Colon (tissue), 2 donors: ENCODE results near the gene NDUFB5.
A peak's percentile ranks its signal among the peaks of the same experiment; 100 is the strongest.

Source experiments
- FAIRE-seq: peaks from 2 replicates; lab custom pipeline; 2012; peaks lifted over from hg19 to GRCh38; lab: Jason Lieb, UNC
- donor health status: control.
- donor health status: control.

Gene NDUFB5

DNA sequence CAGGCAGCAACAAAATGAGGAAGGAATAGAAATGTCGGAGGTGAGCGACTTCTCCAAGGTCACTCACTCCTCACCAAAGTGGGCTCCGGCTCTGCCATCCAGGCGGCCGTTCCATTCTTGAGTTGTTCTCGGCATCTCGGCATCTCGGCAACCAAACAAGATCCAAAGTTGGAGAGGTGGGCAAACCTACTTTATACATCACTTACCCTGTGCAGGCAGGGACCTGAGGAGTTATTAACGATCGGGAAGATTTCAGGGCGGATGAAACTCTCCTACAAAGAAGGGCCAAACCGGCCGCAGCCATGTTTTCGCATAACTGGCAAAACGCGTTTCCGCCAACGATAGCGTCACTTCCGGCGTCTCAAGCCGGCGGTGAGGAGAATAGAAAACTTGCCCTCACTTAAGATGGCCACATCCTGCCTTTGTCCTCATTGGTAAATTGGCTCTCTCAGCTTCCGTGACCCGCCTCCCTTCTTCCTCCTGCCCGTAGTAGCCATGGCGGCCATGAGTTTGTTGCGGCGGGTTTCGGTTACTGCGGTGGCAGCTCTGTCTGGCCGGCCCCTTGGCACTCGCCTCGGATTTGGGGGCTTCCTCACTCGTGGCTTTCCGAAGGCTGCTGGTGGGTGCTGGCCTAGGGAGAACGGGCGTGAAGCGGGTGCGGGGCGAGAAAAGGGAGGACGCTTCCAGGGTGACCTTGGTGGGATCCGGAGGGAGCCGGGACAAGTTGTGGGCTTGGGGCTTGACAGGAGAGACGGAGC lies at the start of gene NDUFB5, which contains the start of gene MRPL47:
TSS of gene NDUFB5 (plus strand) at position 474 of the 758 bp plus-strand sequence. CDS start at position 496, 22 bp downstream.
TSS of gene MRPL47 (minus strand) at position 318 of the 758 bp plus-strand sequence. CDS start at position 304, 14 bp downstream.
- FAIRE-seq, result no peak

DNA sequence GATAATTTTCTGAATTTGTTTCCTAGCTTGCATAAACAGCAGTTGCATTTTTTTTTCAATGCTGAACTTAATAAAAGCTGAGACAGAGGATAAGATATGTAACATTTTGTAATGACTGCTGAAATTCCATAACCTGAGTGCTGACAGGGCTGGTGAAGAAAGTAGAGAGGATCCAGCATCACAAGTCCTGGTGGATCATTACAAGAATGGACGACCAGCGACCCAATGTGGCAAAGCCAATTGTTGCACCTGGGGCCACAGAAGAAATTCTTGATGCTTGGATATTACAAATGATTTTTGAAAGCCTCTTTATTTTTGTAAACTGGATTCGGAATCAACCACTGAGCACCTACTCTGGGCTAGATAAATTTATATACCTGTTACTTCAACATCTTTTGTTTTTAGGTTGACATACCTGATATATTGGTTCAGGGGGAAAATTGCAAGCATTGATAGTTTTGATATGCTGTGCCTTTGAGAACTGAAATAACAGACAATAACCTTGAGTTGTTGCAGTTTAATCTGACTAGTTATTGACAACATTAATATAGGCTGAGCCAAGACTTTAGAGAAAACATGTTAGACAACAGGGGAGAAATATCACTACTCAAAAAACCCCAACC lies 45.7 kb upstream of the NDUFB5 start:
- FAIRE-seq, result no peak

DNA sequence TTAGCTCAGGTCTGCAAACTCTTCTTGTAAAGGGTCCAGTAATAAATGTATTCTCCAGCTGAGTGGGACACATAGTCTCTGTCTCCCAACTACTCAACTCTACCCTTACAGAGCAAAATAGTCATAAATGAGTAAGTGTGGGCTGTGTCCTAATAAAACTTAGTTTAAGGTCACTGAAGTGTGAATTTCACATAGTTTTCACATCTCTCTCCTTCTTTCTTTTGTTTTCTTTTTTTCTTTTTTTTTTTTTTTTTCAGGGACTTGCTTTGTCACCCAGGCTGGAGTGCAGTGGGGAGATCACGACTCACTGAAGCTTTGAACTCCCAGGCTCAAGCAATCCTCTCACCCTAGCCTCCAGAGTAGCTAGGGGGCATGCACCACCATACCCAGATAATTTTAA lies 43.8 kb upstream of the NDUFB5 start:
- FAIRE-seq, result no peak

DNA sequence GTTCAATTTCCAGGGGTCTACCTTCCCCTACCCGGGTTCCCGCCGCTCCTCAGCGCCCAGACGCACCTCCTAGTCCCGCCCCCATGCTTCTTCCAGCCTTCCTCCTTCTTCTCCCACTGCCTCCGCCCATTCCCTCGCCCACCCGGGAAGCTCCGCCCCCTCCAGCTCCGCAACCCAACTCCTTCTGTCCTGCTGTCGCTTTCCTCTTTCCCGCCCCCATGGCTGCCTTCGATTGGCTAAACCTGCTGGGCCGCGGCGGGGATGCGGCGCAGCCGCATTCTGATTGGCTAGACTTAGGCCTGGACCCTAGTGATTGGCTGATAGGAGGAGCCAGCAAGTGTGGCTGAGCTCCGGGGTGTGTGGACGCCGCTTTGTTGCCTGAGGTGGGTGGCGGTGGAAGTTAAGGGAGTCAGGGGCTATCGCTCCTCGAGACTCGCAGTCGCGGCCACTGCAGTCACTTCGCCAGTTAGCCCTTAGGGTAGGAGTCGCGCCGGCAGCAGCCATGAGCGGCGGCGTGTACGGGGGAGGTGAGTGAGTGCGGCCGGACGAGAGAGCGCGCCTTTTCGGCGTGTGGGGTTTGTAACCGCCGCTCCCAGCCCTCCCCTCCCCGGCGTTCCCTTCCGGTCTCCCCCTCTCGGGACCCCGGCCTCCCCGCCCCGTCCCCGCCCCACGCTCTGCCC lies 41.9 kb upstream of the NDUFB5 start, which contains the start of gene ACTL6A:
TSS of gene ACTL6A (plus strand) at position 336 of the 680 bp plus-strand sequence. CDS start at position 503, 167 bp downstream.
- peak; percentile 64 for FAIRE-seq

DNA sequence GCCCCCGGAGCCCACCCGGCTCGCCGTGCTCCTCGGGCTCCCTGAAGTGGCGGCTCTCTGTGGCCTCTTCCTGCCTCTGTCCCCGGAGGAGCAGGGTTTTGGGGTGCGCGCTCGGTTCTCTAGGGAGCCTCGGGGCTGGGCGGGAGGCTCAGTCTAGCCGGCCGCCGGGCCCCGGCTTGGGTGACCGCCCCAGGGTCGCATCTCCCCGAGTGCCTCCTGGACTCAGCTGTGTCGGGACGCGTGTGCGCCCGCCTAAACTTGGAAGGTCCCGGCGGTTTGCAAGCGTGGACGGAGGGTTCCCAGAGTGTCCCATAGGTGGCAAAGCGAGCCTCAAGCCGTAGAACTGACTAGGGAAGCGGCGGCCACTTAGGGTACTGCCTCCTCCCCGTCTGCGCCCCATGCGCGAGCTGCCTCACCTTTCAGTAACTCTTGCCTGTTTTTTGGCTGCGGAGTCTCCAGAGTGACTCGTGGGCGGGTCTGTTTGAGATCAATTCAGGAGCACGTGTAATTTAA lies 41.3 kb upstream of the NDUFB5 start:
- FAIRE-seq, result no peak

DNA sequence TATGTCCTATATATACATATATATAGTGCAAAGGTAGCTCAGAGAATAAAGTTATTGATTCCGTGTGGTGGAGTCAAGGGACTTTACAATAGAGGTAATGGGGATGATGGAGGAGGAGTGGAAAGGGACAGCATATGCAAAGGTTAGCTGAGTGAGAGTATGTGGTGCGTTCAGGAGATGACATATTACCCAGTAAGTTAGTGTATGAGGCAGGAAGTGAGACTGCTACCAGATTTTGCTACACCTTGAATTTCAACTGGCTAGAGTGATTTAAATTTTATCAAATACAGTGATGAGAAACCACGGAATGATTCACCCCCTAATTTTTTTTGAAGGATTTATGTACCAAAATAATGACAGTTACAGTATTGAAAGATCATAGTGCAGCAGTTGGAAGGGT lies 39.1 kb upstream of the NDUFB5 start:
- no peak for FAIRE-seq

DNA sequence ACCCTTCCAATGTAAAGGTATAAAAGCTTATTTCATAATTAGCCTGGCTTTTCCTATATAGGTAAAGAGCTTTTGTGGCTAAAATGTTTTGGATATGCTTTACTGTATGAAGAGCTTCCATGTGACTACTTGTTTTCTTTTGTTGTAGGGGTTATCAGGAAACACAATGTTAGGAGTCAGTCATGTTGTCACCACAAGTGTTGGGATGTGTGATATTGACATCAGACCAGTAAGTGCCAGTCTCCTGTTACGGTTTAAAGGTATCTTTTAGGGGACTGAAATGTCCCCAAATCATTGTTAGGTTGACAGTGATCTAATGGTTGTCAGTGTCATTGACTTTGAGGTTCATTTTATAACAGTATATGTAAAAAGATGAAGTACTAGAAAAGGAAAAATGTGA lies 23.6 kb upstream of the NDUFB5 start:
- no peak for FAIRE-seq

DNA sequence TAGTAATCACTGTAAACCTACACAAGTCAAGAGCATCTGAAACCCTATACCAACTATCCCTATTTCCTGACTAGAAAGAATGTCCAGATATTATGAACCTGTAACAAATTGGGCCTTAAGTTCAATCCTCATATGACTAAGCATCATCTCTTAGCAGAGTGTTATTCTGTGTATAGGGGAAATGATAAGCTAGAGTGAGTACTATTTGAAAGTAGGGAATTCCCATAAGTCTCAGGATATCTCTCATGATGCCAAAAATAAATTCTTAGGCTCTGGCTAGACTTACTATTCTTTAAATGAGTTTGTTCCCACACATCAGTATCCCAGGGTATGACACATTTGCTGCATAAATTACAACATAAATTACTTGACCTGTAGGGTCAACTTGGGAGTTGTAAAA lies 15.5 kb upstream of the NDUFB5 start:
- FAIRE-seq, result no peak

DNA sequence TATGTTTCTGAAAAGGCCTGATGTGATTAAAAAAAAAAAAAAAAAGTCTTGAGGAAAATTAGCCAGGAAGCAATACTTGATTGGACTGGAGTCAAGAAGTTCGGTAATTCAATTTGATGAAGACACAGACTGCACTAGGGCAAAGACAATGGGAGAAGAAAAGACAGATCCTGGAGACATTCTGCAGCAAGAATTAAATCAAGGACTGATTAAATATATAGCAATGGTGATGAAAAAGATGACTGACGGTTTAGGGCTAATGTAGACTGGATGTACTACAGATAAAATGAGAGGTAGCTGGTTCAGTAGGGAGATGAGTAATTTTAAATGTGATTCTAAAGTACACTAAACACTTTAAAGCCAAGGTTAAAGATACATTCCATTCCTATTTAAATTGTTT lies 13.9 kb upstream of the NDUFB5 start:
- FAIRE-seq, result no peak

DNA sequence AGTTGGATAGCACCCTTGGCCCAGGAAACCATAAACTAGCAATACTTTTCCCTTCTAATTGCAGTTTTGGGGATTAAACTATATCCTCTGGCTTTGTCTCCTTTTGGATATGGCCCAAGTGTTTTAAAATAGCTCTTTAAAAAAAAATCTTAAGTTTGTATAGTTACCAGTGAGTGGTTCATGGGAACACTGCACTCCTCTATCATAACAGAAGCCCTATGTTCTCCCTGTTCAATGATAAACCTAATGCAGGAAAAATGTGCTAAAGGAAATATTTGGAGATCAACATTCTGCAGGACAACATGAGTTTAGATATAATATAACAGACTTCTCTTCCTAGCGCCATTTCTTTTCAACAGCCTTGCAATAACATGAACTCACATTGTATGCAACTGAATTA lies 13.3 kb upstream of the NDUFB5 start:
- no peak for FAIRE-seq

DNA sequence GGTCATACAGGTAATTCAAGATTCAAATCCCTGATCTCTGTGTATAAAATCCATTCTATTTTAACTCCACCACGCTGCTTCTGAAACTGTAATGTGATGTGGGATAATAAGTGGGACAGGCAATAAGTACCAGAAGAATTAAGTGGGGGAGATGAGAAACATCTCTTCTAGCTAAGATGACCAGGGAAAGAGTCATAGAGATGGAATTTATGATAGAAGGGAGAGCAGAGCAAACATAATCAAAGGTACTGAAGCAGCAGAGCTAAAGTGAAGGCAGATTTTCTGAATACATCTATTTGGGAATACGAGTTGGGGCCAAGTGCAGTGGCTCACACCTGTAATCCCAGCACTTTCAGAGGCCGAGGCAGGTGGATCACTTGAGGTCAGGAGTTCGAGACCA lies 5.1 kb upstream of the NDUFB5 start:
- no peak for FAIRE-seq

DNA sequence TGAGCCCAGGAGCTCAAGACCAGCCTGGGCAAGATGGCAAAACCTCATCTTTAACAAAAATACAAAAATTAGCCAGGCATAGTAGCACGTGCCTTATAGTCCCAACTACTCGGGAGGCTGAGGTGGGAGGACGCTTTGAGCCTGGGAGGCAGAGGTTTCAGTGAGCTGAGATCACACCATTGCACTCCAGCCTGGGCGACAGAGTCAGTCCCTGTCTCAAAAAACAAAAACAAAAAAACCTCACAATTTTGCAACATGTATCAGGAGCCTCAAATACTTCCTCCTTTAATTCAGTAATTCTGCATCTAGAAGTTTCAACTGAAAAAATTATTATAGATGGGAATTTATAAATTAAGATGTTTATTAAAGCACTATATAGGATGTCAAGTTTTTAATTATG lies 1.3 kb upstream of the NDUFB5 start:
- no peak for FAIRE-seq

DNA sequence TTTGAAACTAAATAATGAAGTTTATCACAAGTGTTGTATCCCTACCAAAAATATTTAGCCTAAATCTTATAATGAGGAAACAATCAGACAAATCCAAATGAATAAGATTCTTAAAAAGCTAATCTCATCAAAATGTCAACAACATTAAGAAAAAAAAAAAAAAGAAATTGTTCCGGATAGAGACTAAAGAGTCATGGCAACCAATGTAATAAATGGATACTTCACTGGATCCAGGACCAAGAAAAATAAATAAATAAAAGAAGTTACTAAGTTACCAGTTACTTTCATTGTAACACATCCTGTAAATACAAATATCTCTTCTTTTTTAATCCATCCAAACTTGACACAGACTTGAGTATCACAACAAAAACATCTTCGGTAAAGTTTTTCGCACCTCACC lies 763 bp upstream of the NDUFB5 start:
- no peak for FAIRE-seq

DNA sequence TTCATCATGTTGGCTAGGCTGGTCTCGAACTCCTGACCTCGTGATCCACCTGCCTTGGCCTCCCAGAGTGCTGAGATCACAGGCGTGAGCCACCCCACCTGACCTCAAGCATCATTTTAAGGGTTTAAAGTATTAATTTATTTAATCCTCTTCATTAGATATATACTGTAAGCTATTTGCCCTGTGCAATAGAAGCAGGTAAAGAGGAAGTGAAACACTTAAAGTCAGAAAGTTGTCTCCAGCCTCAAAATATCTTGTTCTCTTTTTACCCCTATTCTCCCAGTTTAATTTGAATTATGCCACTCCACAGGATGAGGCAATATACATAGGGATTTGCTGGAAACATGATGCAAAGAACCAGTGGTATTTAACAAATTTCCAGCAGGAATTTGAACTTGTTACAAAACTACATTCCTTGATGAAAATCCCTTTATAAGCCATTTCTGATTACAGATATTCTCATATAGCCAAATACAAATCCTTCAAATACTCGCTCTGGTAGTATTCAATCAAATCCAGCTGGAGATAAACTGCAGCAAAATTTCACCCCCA lies 2.0 kb downstream of the NDUFB5 start:
- no peak for FAIRE-seq

DNA sequence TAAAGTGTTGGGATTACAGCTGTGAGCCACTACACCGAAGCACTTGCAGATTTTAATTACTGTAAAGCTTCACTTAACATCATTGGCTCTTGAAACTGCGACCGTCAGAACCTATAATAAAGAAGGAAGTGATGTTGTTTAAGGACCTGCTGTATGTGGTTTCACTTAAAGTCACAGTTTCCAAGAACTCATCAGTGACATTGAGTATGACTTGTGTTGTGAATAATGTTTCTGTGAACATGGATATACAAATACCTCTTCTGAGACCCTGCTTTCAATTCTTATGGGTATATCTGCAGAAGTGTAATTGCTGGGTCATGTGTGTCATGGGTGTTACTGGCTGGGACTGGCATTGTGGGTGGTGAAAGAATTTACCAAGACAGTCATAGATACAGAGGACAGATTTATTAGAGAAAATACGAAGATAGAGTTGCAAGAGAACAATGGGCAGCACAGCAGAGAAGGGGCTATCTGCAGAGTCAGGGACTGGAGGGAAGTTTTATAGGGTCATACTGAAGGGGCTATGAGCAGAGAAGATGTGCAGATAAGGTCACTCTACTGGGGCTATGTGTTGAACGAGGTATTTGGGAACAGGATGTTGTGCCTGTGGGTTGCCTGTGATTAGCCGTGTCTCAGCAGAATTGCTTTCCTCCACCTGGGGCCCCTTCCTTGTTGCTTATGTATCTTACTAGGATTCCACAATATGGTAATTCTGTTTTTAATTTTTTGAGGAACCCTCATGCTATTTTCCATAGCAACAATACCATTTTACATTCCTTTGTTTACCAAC lies 4.5 kb downstream of the NDUFB5 start:
- no peak for FAIRE-seq

DNA sequence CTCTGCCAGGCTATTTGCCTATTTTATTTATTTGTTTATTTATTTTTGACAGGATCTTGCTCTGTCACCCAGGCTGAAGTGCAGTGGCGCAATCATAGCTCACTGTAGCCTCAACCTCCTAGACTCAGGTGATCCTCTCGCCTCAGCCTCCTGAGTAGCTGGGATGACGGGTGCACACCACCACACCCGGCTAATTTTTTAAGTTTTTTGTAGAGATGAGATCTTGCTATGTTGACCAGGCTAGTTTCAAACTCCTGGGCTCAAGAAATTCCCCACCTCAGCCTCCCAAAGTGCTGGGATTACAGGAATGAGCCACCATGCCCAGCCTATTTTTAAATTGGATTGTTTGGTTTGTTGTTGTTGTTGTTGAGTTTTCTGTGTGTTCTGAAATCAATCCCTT lies 5.5 kb downstream of the NDUFB5 start:
- no peak for FAIRE-seq

DNA sequence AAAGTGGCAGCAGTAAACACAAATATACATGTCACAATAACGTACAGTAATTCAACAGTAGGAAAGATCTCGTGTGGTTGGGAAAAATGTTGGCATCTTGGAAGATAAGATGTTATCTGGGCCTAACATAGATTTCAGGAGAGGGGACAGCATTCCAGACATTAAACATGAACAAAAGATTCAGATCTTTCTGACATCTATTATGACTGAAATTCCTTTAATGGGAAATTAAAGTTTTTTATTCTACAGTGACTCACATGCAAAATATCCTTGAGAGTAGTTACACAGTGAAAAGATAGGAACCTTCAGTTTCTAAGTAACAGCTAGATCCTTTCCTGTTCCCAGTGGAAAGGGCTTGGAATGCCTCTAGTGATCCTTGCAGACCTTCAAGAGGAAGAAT lies 9.2 kb downstream of the NDUFB5 start:
- no peak for FAIRE-seq

DNA sequence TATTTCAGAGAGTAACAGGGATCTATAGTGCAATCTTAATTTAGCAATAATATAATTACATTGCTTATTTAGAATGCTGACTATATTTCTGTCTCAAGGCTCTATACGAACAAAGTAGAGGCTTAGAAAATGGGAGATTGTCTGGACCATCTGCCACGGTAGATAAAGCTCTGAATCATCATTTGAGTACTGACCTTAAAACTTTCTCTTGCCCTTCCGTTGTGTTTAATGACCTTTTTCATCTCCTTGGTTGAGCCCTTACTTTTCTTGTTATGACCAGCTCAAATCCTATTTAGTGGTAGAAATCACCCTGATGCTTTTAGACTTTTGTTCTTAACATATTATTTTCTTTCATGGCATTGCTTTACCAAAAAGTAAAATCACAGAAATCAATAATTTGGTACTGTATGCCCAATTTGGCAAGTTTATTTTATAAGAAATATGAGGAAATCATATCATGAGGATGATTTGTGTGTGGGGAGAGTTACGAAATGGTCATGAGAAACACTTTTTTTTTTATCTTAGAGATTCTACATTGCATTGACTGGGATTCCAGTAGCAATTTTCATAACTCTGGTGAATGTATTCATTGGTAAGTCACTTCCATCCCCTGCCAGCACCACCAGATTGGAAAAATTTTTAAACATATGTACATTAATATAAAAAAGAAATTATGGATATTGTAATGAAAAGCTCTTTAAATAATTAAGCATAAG lies 11.0 kb downstream of the NDUFB5 start:
- FAIRE-seq, result no peak

DNA sequence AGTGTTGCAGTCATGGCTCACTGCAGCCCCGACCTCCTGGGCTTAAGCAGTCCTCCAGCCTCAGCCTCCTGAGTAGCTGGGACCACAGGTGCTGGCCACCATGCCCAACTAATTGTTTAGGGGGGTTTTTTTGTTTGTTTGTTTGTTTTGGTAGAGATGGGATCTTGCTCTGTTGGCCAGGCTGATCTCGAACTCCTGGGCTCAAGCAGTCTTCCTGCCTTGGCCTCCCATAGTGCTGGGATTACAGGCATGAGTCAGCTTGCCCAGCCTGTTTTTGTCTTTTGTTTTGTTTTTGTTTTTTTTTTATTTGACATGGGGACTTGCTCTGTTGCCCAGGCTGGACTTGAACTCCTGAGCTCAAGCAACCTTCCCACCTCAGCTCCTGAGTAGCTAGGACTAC lies 17.4 kb downstream of the NDUFB5 start:
- FAIRE-seq, result no peak

DNA sequence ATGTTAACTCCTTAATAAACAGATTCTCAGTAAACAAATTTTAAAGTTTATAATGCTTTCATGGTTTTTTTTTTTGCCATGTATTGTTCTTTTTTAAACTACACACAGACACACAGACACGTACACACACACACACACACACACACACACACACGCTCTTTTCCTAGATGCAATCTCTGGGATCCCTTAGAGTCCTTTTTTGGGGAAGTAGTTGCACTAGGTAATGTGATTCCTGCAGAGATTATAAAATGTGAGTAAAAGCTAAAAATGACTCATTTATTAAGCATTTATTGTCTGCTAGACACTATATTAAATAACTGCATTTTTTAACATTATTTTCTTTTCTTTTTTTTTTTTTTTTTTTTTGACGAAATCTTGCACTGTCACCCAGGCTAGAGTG lies 19.9 kb downstream of the NDUFB5 start:
- FAIRE-seq, result no peak
